HEK293 (cell line): ENCODE measurements around the gene HDAC8.

Experiments
- CTCF ChIA-PET: fragments of 350-600 bp; formaldehyde crosslinking; extraction: SDS; loops from one replicate; lab custom pipeline; 2021; ENCODE audit warnings: antibody characterized with exemption; lab: Yijun Ruan, JAX
- POLR2A ChIA-PET: fragments of 300-600 bp; formaldehyde crosslinking; extraction: SDS; loops from one replicate; lab custom pipeline; 2020; ENCODE audit warnings: antibody characterized with exemption, inconsistent platforms; lab: Yijun Ruan, JAX
- H3K27ac ChIP-seq: fragments of 200-500 bp; sonication (Bioruptor generic); 2 replicates; pipeline ENCODE4 v1.5.1; 2014; ENCODE audit warnings: low read depth, low read length, control low read depth, inconsistent platforms; ENCODE audit errors: extremely low read depth
- H3K36me3 ChIP-seq, 2 experiments: fragments of 200-500 bp in 1 of 2; sonication (Bioruptor generic) in 1 of 2; 1 replicate in 1 of 2; 2 replicates in 1 of 2; pipeline ENCODE4 v1.5.1; 2014 to 2017; ENCODE audit warnings: inconsistent platforms in 2 of 2, low read length in 2 of 2; ENCODE audit not compliant: control insufficient read depth in 2 of 2, insufficient read depth in 1 of 2
- H3K4me1 ChIP-seq: fragments of 200-500 bp; sonication (Bioruptor generic); 2 replicates; pipeline ENCODE4 v1.5.1; 2014; ENCODE audit warnings: mild to moderate bottlenecking, low read length, inconsistent platforms; ENCODE audit not compliant: control insufficient read depth, insufficient read depth
- H3K4me3 ChIP-seq: 2 replicates; pipeline ENCODE4 v1.5.1; 2011; ENCODE audit warnings: low read depth, mild to moderate bottlenecking, control low read depth, low read length, moderate library complexity
- H3K9me3 ChIP-seq: fragments of 200-500 bp; sonication (Bioruptor generic); 2 replicates; pipeline ENCODE4 v1.5.1; 2014; ENCODE audit warnings: low read depth, low read length, inconsistent platforms; ENCODE audit not compliant: control insufficient read depth, insufficient read depth
- MEIS1 ChIP-seq: sonication (generic); formaldehyde crosslinking; IDR thresholded peaks from 2 replicates; pipeline ENCODE4 v1.8.1; 2022; ENCODE audit warnings: missing genetic modification reagents, mild to moderate bottlenecking, borderline replicate concordance
- SCRT1 ChIP-seq: fragments of 450-650 bp; formaldehyde crosslinking; IDR thresholded peaks from 2 replicates; pipeline ENCODE4 v1.5.1; 2016; ENCODE audit warnings: missing biosample characterization, missing genetic modification characterization, borderline replicate concordance
- SCRT2 ChIP-seq: fragments of 450-650 bp; formaldehyde crosslinking; IDR thresholded peaks from 2 replicates; pipeline ENCODE4 v1.5.1; 2016; ENCODE audit warnings: missing biosample characterization, missing genetic modification characterization
- SETDB1 ChIP-seq: IDR thresholded peaks from one replicate; pipeline ENCODE4 v1.6.1; 2017; ENCODE audit warnings: mild to moderate bottlenecking, low read length, moderate library complexity, mixed read lengths; ENCODE audit not compliant: insufficient read length
- TCF7L2 ChIP-seq: IDR thresholded peaks from 2 replicates; pipeline ENCODE4 v1.6.1; 2011; ENCODE audit warnings: low read depth, mild to moderate bottlenecking, inconsistent platforms, low read length, moderate library complexity, borderline replicate concordance
- WT1 ChIP-seq: fragments of 450-650 bp; formaldehyde crosslinking; IDR thresholded peaks from 2 replicates; pipeline ENCODE4 v1.5.1; 2016; ENCODE audit warnings: missing biosample characterization, missing genetic modification characterization
- ZNF133 ChIP-seq: fragments of 450-650 bp; formaldehyde crosslinking; IDR thresholded peaks from 2 replicates; pipeline ENCODE4 v1.5.1; 2016; ENCODE audit warnings: missing biosample characterization, missing genetic modification characterization
- ZNF248 ChIP-seq: fragments of 450-650 bp; formaldehyde crosslinking; IDR thresholded peaks from 2 replicates; pipeline ENCODE4 v1.5.1; 2017; ENCODE audit warnings: missing biosample characterization, missing genetic modification characterization
- ZNF311 ChIP-seq: fragments of 450-650 bp; formaldehyde crosslinking; IDR thresholded peaks from 2 replicates; pipeline ENCODE4 v1.5.1; 2017; ENCODE audit warnings: missing biosample characterization, missing genetic modification characterization, borderline replicate concordance
- ZNF324 ChIP-seq: fragments of 450-650 bp; formaldehyde crosslinking; IDR thresholded peaks from 2 replicates; pipeline ENCODE4 v1.5.1; 2016; ENCODE audit warnings: missing biosample characterization, missing genetic modification characterization
- ZNF391 ChIP-seq: fragments of 450-650 bp; formaldehyde crosslinking; IDR thresholded peaks from 2 replicates; pipeline ENCODE4 v1.5.1; 2016; ENCODE audit warnings: low read depth, missing biosample characterization, missing genetic modification characterization, borderline replicate concordance
- ZNF514 ChIP-seq: fragments of 450-650 bp; formaldehyde crosslinking; IDR thresholded peaks from 2 replicates; pipeline ENCODE4 v1.5.1; 2016; ENCODE audit warnings: missing biosample characterization, missing genetic modification characterization
- ZNF529 ChIP-seq: fragments of 450-650 bp; formaldehyde crosslinking; IDR thresholded peaks from 2 replicates; pipeline ENCODE4 v1.5.1; 2017; ENCODE audit warnings: missing genetic modification characterization, missing biosample characterization; ENCODE audit not compliant: insufficient replicate concordance
- ZNF560 ChIP-seq: fragments of 450-650 bp; formaldehyde crosslinking; IDR thresholded peaks from 2 replicates; pipeline ENCODE4 v1.5.1; 2017; ENCODE audit warnings: missing biosample characterization, missing genetic modification characterization, borderline replicate concordance
- ZNF571 ChIP-seq: fragments of 450-650 bp; formaldehyde crosslinking; IDR thresholded peaks from 2 replicates; pipeline ENCODE4 v1.5.0; 2017; ENCODE audit warnings: missing biosample characterization, missing genetic modification characterization
- ZNF660 ChIP-seq: fragments of 450-650 bp; IDR thresholded peaks from 2 replicates; pipeline ENCODE4 v1.5.1; 2018; ENCODE audit warnings: missing biosample characterization, mild to moderate bottlenecking, missing genetic modification characterization
- ZNF692 ChIP-seq: fragments of 450-650 bp; formaldehyde crosslinking; IDR thresholded peaks from 2 replicates; pipeline ENCODE4 v1.5.1; 2016; ENCODE audit warnings: missing biosample characterization, missing genetic modification characterization
- ZNF776 ChIP-seq: fragments of 450-650 bp; formaldehyde crosslinking; IDR thresholded peaks from 2 replicates; pipeline ENCODE4 v1.5.0; 2017; ENCODE audit warnings: missing biosample characterization, missing genetic modification characterization, borderline replicate concordance
- ZNF837 ChIP-seq: fragments of 450-650 bp; formaldehyde crosslinking; IDR thresholded peaks from 2 replicates; pipeline ENCODE4 v1.5.1; 2016; ENCODE audit warnings: missing biosample characterization, missing genetic modification characterization
- ZXDB ChIP-seq: fragments of 450-650 bp; formaldehyde crosslinking; IDR thresholded peaks from 2 replicates; pipeline ENCODE4 v1.5.1; 2016; ENCODE audit warnings: missing biosample characterization, missing genetic modification characterization
- TF ChIP-seq, protein P1 (sequence below): fragments of 450-650 bp; formaldehyde crosslinking; IDR thresholded peaks from 2 replicates; pipeline ENCODE4 v1.5.1; 2016; ENCODE audit warnings: missing biosample characterization, missing genetic modification characterization
- TF ChIP-seq, protein P2 (sequence below): fragments of 450-650 bp; formaldehyde crosslinking; IDR thresholded peaks from 2 replicates; pipeline ENCODE4 v1.5.1; 2016; ENCODE audit warnings: missing biosample characterization, missing genetic modification characterization, borderline replicate concordance
- TF ChIP-seq, protein P3 (sequence below): fragments of 450-650 bp; formaldehyde crosslinking; IDR thresholded peaks from 2 replicates; pipeline ENCODE4 v1.5.0; 2017; ENCODE audit warnings: missing biosample characterization, missing genetic modification characterization, borderline replicate concordance

HDAC8 gene

GRCh38 chrX:72305286-72306084, 267.2 kb downstream of the HDAC8 start, which contains the start of gene CITED1 (continued):
- TF ChIP-seq, protein P1, sequence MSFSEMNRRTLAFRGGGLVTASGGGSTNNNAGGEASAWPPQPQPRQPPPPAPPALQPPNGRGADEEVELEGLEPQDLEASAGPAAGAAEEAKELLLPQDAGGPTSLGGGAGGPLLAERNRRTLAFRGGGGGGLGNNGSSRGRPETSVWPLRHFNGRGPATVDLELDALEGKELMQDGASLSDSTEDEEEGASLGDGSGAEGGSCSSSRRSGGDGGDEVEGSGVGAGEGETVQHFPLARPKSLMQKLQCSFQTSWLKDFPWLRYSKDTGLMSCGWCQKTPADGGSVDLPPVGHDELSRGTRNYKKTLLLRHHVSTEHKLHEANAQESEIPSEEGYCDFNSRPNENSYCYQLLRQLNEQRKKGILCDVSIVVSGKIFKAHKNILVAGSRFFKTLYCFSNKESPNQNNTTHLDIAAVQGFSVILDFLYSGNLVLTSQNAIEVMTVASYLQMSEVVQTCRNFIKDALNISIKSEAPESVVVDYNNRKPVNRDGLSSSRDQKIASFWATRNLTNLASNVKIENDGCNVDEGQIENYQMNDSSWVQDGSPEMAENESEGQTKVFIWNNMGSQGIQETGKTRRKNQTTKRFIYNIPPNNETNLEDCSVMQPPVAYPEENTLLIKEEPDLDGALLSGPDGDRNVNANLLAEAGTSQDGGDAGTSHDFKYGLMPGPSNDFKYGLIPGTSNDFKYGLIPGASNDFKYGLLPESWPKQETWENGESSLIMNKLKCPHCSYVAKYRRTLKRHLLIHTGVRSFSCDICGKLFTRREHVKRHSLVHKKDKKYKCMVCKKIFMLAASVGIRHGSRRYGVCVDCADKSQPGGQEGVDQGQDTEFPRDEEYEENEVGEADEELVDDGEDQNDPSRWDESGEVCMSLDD = 0 out of 2 replicates have a peak, but pooled peaks have one; percentile 24
- TF ChIP-seq WT1 (tag by site-specific recombination) (no peak), ZNF248 (tag by site-specific recombination) (no peak)
- TF ChIP-seq, all 188 proteins: peak for 31

GRCh38 chrX:72304877-72305276, 267.8 kb downstream of the HDAC8 start:
- H3K4me3 ChIP-seq = no peak overlapping the region

DNA sequence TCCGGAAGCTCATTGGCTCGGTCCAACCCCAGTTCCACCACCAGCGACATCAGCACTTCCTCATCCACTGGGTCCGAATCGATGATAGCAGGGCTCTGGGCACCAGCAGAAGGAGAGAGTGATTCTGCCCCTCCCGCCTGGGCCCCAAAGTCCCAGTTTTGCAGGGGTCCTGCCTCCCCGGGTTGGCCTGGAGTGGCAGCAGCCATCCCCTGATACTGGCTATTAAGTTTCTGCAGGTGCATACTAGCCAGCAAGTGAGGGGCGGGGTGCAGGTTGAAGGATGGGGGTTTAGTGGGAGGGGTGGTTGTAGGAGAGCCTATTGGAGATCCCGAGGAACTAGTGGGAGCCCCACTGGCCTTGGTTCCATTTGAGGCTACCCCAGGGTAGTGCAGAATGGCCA, 270.9 kb downstream of the HDAC8 start:
- ChIA-PET POLR2A (interaction anchor here (4.2 kb wide), 1 partner anchor 25 kb away, joined by 21 read pairs; the partner anchor contains the start of gene RPS4X), CTCF (interaction anchor here (2.3 kb wide), 1 partner anchor 25 kb away, joined by 9 read pairs; the partner anchor contains the start of gene RPS4X)
- no peak overlapping the region for H3K4me3 ChIP-seq
- peaks cover 0 to 14% of the 10 kb centered on the region in 2 experiments; a peak in 1 of 3 replicates for H3K36me3 ChIP-seq
- TF ChIP-seq ZNF692 (no peak), MEIS1 (CRISPR knock-in tag) (no peak), ZNF560 (tag by site-specific recombination) (no peak), ZNF529 (no peak), SETDB1 (no peak), ZNF391 (tag by site-specific recombination) (no peak), ZNF324 (tag by site-specific recombination) (no peak), TCF7L2 (no peak), ZNF776 (tag by site-specific recombination) (no peak), ZXDB (tag by site-specific recombination) (no peak), ZNF311 (no peak), ZNF514 (tag by site-specific recombination) (no peak), ZNF660 (tag by site-specific recombination) (no peak)
- TF ChIP-seq, protein P1 = no peak
- TF ChIP-seq, protein P2, sequence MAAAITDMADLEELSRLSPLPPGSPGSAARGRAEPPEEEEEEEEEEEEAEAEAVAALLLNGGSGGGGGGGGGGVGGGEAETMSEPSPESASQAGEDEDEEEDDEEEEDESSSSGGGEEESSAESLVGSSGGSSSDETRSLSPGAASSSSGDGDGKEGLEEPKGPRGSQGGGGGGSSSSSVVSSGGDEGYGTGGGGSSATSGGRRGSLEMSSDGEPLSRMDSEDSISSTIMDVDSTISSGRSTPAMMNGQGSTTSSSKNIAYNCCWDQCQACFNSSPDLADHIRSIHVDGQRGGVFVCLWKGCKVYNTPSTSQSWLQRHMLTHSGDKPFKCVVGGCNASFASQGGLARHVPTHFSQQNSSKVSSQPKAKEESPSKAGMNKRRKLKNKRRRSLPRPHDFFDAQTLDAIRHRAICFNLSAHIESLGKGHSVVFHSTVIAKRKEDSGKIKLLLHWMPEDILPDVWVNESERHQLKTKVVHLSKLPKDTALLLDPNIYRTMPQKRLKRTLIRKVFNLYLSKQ = no peak
- TF ChIP-seq, protein P3, sequence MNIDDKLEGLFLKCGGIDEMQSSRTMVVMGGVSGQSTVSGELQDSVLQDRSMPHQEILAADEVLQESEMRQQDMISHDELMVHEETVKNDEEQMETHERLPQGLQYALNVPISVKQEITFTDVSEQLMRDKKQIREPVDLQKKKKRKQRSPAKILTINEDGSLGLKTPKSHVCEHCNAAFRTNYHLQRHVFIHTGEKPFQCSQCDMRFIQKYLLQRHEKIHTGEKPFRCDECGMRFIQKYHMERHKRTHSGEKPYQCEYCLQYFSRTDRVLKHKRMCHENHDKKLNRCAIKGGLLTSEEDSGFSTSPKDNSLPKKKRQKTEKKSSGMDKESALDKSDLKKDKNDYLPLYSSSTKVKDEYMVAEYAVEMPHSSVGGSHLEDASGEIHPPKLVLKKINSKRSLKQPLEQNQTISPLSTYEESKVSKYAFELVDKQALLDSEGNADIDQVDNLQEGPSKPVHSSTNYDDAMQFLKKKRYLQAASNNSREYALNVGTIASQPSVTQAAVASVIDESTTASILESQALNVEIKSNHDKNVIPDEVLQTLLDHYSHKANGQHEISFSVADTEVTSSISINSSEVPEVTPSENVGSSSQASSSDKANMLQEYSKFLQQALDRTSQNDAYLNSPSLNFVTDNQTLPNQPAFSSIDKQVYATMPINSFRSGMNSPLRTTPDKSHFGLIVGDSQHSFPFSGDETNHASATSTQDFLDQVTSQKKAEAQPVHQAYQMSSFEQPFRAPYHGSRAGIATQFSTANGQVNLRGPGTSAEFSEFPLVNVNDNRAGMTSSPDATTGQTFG = no peak
- H3K4me1 ChIP-seq = no peaks in the 10 kb centered on the region
- H3K27ac ChIP-seq = no peak overlapping the region
- H3K9me3 ChIP-seq = no peaks in the 10 kb centered on the region

More at GRCh38 chrX:72304877-72305276, 267.8 kb downstream of the HDAC8 start:
- Histone ChIP-seq H3K4me1 (peaks cover 3% of the 10 kb centered on the region), H3K36me3 (peaks cover 0 to 14% of the 10 kb centered on the region in 2 experiments; a peak in 1 of 3 replicates), H3K9me3 (no peaks in the 10 kb centered on the region), H3K27ac (no peak overlapping the region)
- TF ChIP-seq ZNF837 (tag by site-specific recombination) (no peak), SCRT2 (tag by site-specific recombination) (peak; percentile 96), ZNF133 (tag by site-specific recombination) (no peak), ZNF571 (tag by site-specific recombination) (no peak), SCRT1 (tag by site-specific recombination) (peak; percentile 96)
- ChIA-PET CTCF (interaction anchor here (0.7 kb wide), 1 partner anchor 13 kb away, joined by 5 read pairs; no protein-coding TSS in a partner anchor), POLR2A (interaction anchor here (5.7 kb wide), 1 partner anchor 28 kb away, joined by 46 read pairs; the partner anchor contains the start of gene RPS4X)
